Stromal cell of bone marrow (primary cell): Measurements from ENCODE around the gene SLC2A6.

Source experiments
- DNase-seq: peaks from one replicate; pipeline ENCODE4 v3.0.0-alpha.2; 2012; ENCODE audit warnings: low read depth

Gene SLC2A6

DNA sequence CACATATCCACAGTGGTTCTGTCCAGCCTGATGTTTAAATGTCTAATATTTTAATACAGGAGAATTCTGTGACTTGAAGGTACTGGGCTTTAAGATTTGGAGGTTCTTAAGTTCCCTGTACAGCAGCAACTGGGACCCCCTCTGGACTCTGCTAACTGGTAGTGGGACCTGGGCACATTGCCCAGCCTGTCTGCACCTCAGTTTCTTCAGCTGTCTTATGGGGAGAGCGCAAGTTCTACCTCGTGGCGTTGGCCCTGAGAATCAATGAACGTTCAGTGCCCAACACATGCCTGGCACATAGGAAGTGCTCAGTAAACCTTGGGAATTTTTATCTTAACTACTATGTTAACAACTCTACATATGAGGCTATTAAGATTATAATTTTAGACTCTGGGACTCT, 1.4 kb downstream of the SLC2A6 start:
- DNase-seq = no peak

DNA sequence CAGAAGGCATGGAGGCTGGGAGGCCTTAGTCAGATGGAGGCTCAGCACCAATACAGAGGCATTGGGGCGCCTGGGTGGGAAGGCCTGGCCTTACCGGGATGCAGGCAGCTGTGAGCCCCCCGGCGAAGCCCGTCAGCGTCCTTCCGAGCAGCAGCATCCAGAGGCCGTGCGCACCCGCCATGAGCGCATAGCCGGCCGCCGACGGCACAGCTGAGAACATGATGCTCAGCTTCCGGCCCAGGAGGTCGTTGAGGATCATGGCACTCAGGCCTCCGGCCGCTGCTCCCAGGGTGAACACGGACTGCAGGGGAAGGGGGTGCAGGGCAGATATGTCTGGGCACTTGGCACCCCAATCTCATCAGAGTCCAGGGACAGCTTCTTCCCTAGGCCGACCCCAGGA, 2.0 kb downstream of the SLC2A6 start:
- DNase-seq = no peak

DNA sequence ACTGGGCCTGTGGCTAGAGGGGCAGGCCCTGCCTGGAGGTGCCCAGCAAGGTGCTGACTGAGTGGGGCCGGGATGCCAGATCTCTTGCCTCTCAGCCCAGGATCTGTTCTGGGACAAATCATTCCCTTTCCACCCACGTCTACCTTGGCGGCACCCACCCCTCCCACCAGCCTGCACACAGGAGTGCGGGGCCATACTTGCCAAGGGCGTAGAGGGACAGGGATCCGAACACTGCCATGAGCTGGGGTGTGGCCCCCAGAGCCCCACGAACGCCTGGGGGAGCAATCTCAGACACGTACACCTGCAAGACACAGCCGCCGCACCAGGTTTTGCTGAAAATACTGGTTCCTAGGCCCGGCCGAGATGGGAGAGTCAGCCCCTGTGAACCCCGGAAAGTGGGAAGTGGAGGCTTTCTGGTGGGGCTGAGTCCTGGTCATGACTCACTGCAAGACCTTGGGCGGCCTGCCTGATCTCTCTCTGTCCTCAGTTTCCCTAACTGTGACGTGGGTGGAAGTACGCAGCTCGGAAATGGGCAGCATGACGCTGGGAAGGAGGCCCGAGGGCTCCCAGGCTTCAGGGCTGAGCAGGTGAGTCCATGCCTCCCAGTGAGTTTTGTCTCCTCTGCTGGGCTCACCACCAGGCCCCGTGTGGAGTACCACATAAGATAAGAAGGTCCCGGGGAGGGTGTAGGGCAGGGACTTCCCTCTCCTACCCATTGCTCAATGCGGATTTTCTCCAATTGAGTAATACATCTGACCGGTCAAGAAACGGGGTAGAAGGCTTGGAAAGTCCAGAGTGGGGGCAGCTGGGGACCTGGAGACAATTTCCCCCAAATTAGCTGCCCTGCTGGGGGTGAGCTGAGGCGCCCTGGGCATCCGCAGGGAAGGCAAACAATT, 2.6 kb downstream of the SLC2A6 start:
- DNase-seq = no peak

DNA sequence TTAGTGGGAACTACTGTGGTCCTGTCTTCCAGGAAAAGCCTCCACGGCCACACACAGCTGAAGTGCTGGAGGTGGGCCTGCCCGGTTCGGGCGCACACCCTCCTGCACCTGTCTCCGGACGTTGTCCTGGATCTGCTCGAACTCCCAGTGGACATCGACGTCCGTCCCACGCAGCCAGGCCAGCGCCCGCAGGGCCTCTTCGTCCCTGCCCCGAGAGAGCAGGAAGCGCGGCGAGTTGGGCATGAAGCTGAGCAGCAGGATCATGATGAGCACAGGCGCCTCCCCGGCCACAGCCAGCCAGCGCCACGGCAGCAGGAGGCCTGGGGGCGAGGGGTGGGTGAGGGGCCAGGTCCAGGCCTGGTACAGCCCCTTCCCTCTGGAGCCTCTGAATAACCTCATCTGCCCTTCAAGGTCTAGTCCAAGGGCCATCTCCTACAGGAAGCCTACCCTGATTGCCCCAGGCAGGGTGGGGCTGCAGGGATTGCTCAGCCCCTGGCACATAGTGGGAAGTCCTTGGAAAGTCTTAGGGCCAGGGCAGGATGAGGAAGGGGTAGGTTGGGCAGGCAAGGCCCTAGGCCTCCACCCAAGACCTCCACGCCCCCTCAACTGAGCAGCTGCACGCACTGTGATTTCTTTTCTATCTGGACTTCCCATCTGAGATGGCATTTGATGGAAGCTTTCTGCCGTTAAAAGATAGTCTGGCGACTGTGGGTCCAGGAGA, 3.4 kb downstream of the SLC2A6 start:
- no peak for DNase-seq

DNA sequence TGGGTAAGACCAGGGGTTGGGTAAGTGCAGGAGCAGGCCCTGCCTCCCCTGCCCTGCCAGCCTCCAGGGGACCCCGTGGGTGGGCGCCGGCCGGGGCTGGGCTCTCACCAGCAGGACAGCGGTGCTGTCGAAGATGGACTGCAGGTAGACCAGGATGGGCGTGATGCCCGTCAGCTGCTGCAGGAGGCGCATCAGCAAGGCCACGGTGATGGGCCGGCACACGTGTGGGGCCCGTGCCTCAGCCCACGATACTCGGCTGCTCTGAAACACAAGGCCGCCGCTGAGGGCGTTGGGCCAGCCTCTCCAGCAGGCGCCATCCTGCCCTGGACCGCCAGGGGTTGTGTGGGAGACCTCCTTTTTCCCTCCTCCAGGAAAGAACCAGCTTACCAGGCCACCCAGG, 4.0 kb downstream of the SLC2A6 start:
- no peak for DNase-seq

DNA sequence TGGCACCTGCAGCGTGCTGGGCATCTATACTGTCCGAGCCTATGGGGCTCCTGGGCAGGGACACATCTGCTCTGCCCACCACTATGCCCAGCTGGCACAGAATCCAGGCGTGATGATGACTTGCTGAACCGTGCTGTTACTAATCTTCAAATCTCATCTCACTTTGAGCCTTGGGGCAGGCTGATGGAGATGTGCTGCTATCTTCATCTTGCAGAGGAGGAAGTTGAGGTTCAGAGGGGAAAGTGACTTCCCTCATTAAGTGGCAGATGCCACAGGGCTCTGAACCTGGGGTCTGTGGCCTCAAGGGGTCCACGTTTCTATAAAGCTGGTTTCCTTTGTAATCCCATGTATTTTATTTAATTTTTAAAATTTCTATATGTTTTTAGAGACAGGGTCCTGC, 4.7 kb downstream of the SLC2A6 start:
- no peak for DNase-seq

DNA sequence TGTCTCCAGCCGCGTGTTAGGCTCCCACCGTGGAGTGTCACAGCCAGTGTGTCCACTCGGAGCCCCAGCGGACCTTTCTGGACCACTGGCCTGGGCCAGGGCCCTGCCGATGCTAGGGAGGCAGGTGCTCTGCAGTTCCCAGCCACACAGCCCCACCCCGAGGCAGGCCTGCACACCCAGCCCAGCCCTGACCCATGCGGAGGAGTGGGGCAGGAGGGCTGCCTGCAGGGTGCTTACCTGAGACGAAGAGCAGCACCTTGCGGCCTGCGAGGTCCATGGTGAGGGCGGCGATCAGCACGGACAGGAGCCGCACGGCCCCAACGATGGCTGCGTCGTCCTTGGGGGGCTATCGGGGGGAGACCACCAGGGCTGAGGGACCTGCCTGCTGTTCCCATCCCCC, 5.2 kb downstream of the SLC2A6 start:
- no peak for DNase-seq

DNA sequence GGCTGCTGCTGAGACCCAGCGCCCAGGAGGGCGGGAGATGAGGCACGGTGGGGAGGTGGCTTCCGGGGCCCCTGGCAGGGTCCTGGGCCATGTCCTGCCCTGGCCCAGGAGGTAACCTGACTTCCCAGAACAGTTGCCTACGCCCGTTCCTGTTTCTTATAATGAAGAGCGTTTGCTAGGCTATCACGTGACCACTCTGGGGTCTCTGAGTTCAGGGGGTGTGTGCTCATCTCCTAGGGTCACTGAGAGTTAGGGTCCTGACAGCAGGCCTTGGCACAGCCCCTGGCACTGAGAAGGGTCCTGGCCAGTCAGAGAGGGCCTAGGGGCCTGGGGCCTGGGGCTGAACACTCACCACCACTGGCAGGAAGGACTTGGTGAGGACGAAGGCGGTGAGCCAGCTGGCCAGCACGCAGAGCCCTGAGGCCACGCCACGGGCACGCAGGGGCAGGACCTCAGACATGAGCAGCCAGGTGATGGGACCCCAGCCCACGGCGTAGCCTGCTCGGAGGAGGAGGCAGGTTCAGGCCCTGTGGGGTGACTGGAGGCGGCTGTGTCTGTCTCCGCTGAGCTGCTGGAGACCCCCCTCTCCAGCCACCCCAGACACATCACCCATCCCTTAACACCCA, 6.0 kb downstream of the SLC2A6 start:
- DNase-seq = no peak

DNA sequence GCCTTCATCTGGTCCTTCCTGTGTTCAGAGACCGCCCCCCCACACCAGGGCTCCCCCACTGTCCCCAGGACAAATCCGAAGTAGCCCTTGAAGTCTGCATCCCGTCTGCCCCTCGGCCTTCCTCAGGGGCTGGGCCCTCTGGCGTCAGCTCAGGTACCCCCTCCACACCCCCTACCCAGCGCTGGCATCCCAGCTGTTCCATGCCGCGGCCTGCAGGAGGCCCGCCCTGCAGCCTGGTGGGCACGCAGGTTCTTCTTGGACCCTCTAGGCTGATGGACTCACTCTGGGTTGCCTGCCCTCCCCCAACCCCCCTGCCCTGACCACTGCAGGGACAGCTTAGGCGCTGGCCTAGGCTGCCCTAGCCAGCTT, 6.6 kb downstream of the SLC2A6 start:
- DNase-seq = no peak

DNA sequence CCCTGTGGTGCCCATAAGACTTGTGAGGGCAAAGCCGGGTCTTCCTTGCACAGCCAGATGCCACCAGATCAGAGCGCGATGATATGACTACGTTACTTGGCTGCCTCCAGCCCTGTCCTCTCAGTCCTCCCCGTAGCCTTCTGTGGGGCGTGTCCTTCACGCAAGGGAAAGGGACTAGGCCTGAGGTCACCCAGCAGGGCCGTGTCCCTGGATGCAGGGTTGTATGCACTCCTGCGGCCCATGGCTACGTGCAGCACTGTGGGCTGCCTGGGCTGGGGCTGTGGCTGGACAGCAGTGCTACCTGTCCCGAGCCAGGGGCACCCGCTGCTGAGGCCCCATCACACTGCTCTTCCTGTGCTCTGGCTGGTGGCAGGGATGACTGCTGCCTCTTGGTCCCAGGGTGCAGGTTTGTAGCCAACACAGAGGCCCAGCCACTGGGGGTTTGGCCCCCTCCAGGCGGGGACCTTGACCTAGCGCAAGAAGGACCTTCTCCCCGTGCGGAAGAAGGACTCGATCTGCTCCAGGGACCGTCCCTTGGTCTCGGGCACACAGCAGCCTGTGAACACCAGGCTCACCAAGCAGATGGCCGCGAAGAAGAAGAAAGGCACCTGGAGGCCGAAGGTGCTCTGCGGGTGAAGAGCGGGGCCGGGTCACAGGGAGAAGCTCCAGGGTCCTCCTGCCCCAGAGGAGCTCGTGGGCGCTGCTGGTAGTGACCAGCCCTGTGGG, 7.2 kb downstream of the SLC2A6 start:
- no peak for DNase-seq

DNA sequence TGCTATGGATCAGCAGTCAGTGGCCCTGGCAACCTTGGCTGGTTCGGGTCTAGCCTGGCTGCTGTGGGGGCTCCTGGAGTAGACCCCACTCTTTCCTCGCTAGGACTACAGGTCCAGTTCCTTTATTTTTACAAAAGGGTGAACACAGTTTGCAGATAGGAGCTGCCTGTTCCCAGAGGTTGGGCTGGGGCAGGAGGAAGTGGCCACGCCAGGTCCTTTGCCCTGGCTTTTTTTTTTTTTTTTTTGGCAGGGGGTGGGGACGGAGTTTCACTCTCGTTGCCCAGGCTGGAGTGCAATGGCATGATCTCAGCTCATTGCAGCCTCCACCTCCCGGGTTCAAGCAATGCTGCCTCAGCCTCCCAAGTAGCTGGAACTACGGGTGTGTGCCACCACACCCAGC, 7.9 kb downstream of the SLC2A6 start:
- no peak for DNase-seq

DNA sequence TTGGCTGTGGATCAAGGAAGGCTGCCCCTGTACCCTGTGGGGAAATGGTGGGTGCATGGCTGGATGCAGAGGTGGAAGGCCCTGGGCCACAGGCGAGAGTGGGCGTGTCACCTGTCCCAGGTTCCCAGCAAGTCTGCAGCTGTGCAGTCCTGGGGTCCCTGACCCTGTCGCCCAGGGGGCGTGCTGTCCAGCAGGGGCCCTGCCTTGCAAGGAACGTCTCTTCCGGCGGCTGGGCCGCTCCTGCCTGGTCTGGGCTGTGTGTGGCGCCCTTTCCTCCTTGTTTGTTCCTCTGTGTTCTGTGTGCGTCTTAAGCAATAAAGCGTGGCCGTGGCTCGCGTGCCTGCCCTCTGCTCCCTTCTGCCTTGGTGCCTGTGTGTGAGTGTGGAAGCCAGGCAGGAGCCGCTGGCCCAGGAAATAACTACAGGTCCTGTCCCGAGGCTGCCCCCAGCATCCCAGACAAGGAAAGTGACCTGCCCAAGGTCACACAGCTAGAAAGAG, 8.4 kb downstream of the SLC2A6 start:
- DNase-seq = no peak

DNA sequence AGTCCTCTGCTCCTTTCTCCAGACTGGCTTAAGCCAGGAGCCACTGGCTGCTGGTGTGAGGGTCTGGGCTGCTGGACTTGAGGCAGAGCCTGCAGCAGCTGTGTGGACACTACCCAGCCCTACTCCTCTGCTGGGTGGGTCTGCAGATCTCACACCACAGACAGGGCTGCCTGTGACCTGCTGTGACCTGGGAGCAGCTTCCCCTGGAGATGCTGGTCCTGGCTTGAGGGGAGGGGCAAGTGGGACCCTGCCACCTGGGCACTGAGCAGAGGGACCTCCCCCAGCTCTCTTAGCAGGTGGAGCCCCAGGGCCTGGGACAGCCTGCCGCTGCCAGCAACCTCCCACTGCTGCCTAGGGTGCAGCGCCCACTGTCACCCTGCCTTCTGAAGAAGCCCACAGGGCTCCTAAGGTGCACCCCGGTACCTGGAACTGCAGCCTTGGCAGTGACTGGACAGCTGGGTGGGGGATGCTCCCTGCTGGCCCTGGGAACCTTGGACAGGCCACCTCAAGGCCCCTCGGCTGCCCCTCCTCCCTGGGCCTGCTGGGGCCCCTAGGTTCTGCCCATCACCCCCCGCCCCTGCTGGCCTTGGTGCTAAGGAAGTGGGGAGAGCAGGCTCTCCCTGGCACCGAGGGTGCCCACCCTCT, 10.0 kb downstream of the SLC2A6 start:
- DNase-seq = no peak

DNA sequence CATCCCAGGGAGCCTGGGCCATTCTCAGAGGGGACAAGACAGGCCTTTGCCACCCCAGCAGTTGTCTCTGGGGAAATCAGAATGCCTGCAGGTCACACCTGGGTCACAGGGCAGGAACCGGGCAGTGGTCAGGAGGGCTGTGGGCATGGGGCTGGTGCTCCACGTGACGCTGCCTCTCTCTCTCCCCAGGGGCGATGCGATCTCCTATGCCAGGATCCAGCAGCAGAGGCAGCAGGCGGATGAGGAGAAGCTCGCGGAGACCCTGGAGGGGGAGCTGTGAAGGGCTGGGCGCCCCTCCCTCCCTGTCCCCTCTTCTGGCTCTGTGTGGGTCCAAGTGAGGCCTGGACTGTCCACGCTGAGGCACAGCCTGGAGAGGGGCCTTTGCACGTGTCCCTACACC, 10.5 kb downstream of the SLC2A6 start:
- no peak for DNase-seq

DNA sequence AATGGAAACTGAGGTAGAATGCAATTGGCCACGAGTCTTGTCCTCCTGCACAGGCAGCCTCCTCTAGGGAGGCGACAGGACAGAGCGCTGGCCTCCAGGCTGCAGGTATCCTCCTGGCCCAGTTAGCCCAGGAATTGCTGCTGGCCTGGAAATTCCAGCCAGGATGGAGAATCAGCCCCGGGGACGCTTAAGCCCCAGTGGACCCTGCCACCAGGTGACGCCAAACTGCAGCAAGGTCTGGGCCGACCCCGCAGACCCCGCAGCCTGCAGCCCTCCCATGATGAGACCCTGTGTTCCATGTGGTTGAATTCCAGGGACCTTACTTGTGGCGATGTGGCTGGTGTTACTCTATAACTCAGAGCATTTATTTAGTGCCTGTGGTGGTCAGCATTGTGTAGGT, 11.8 kb downstream of the SLC2A6 start:
- DNase-seq = no peak

DNA sequence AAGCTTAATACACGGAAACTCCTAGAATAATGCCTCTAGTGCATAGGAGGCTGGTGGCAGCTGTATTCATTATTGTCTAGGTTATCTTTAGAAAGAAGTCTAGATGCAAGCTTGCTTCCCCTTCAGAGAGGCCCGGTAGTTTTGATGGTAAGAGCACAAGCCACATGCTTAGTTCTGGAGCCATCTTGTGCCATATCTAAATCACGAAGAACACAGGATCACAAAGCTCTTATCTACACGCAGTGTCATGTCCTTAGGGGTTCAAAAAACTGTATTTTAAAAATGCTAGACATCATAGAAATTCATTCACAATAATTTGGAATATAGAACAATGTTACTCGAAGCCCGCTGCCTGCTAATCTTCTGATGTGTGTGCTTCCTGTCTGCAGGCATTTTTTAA, 12.9 kb downstream of the SLC2A6 start:
- DNase-seq = no peak

DNA sequence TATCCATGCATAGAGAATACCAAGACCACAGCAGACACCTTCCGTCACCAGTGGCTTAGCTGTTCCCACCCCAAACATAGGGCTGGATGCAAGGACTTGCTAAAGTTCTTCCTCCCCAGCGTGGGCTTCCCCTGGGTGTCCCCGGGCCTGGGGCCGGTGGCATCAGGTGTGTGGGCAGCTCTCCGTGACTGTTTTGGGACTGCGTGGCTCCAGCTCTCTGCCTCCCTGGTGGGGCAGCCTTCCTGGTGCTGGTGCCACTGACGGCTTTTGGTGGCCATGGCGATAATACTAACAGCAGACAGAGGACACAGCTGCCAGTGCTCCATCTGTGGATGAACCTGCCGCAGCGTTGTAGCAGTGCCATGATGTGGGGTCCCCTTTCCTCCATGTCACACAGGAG, 14.3 kb downstream of the SLC2A6 start:
- DNase-seq = no peak

DNA sequence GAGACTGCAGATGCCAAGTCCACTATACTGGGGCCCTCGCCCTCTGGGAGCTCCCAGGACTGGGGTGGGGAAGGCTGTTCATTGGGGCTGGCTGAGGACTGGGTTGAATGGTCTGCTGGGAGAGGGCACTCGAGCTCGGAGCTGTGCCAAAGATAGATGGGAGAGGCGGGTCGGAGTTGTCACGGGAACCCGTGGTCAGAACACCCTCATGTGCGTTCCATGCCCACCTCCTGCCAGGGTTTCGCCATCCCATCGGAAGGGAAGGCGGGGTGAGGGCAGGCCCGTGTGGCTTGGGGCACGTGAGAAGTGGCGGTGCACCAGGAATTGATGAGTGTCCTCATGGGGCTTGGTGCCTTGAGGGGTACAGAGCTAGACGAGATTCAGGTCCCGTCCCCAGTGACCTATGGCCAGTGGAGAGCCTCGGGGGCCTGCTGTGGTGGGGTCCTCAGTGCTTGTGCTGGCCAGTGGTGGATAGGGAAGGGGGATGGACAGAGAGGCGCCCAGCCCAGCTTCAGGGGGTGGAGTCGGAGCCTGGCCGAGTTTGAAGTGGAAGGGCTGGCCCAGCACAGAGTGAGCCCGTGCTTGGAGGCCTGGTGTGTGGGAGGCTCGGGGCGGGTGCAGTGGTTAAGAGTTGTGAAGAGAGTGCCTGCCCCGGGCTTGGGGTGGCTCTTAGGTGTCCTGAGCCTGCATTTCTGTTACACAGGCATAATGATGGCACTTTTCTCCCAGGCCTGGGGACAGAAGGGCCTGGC, 14.9 kb downstream of the SLC2A6 start:
- DNase-seq = no peak

DNA sequence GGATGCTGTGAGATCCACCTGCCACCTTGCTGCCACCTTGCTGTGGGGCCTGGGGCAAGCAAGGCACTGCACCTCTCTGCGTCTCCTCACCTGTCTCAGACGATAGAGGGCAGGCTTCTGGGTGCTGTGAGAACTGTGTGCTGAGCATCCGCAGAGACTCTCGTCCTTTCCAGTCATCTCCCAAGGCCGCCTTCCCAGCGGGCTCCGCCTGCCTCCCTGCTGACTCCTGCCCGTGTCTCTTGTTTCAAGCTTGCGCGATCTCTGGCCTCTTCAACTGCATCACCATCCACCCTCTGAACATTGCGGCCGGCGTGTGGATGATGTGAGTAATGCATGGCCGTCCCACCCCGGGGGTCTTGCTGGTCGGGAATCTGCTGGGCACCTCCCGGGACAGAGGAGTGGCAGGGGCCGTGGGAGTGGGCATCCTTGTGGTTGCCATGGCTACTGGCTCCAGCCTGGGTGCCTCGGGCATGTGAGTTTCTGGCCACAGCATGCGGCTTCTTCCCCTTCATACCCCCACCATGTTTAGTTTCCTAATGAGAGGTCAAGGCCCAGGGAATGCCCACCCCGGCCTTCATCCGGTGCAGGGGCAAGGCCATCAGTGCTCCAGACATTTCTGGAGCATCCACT, 15.6 kb downstream of the SLC2A6 start:
- no peak for DNase-seq

DNA sequence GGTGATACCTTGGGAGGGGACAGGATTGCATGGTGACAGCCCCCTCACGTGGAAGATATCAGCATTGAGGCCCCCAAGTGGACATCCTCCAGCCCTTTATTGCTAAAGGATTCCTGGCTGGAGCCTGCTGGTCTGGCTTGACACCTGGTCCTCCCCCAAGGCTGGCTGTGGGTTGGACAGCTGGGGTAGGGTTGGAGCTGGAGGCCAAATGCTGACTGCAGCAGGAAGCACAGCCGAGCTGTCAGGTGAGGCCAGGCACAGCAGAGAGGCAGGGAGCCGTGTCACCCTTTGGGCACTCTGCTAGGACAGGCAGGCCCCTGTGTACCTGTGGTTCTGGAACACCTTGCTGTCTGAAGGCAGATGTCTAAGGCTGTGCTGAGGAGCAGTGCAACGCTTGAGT, 16.9 kb downstream of the SLC2A6 start:
- no peak for DNase-seq
